HepG2 (cell line): Measurements from ENCODE around the gene GALR3. TPM values are rescaled to one million over a fixed set of nuclear protein-coding genes. Genes with fewer than 3 reads are reported as not detected.
A peak's percentile ranks its signal among the peaks of the same experiment; 100 is the strongest.

Experiments
- HNF1A ChIP-seq, 2 experiments: sonication (generic) in 1 of 2; formaldehyde crosslinking in 1 of 2; IDR thresholded peaks; 2 replicates each; pipeline versions ENCODE4 v1.4.0 to v1.6.1; 2016 to 2020; ENCODE audit warnings: borderline replicate concordance in 1 of 2, low read depth in 1 of 2, mild to moderate bottlenecking in 1 of 2, missing genetic modification reagents in 1 of 2
- HNF1B ChIP-seq: sonication (generic); formaldehyde crosslinking; IDR thresholded peaks from 2 replicates; pipeline ENCODE4 v1.5.1; 2020; ENCODE audit warnings: mild to moderate bottlenecking, moderate library complexity, missing genetic modification reagents
- HNF4G ChIP-seq, 2 experiments: sonication (generic) in 1 of 2; formaldehyde crosslinking in 1 of 2; IDR thresholded peaks; 2 replicates each; pipeline versions ENCODE4 v1.4.0 to v1.6.1; 2011 to 2020; ENCODE audit warnings: borderline replicate concordance in 2 of 2, low read depth in 2 of 2, mild to moderate bottlenecking in 2 of 2, low read length in 1 of 2, missing genetic modification reagents in 1 of 2, moderate library complexity in 1 of 2
- MXI1 ChIP-seq: IDR thresholded peaks from 3 replicates; pipeline ENCODE4 v1.6.1; 2012; ENCODE audit warnings: low read depth, low read length, inconsistent platforms, borderline replicate concordance
- PHF5A ChIP-seq: IDR thresholded peaks from one replicate; pipeline ENCODE4 v1.6.1; 2018; ENCODE audit warnings: low read depth, missing genetic modification reagents; ENCODE audit not compliant: unreplicated experiment
- POLR2A ChIP-seq, 2 experiments: IDR thresholded peaks; 2 replicates each; pipeline ENCODE4 v1.6.1; 2011; ENCODE audit warnings: low read depth in 2 of 2, low read length in 2 of 2, mild to moderate bottlenecking in 1 of 2, moderate library complexity in 1 of 2; ENCODE audit not compliant: insufficient read depth in 1 of 2
- SAP130 ChIP-seq: IDR thresholded peaks from 2 replicates; pipeline ENCODE4 v1.6.1; 2016; ENCODE audit warnings: low read depth
- SNAPC4 ChIP-seq: sonication (generic); formaldehyde crosslinking; IDR thresholded peaks from 2 replicates; pipeline ENCODE4 v1.4.0; 2020; ENCODE audit warnings: mild to moderate bottlenecking, missing genetic modification reagents
- TBP ChIP-seq: sonication (generic); formaldehyde crosslinking; IDR thresholded peaks from 2 replicates; pipeline ENCODE4 v1.5.0; 2020; ENCODE audit warnings: missing genetic modification reagents
- TBX2 ChIP-seq: sonication (generic); formaldehyde crosslinking; IDR thresholded peaks from 2 replicates; pipeline ENCODE4 v1.5.0; 2020; ENCODE audit warnings: missing genetic modification reagents, mild to moderate bottlenecking, borderline replicate concordance
- THYN1 ChIP-seq: sonication (generic); formaldehyde crosslinking; IDR thresholded peaks from 2 replicates; pipeline ENCODE4 v1.8.1; 2023; ENCODE audit warnings: low read depth, mild to moderate bottlenecking, moderate library complexity, missing genetic modification reagents, borderline replicate concordance
- ZBTB3 ChIP-seq: sonication (generic); formaldehyde crosslinking; IDR thresholded peaks from 2 replicates; pipeline ENCODE4 v1.4.0; 2020; ENCODE audit warnings: low read depth, mild to moderate bottlenecking, moderate library complexity, missing genetic modification reagents, borderline replicate concordance
- ZNF550 ChIP-seq: sonication (generic); formaldehyde crosslinking; IDR thresholded peaks from 2 replicates; pipeline ENCODE4 v1.4.0; 2020; ENCODE audit warnings: mild to moderate bottlenecking, missing genetic modification reagents, borderline replicate concordance
- ZNF572 ChIP-seq: sonication (generic); formaldehyde crosslinking; IDR thresholded peaks from 2 replicates; pipeline ENCODE4 v1.5.1; 2020; ENCODE audit warnings: mild to moderate bottlenecking, missing genetic modification reagents
- ZNF644 ChIP-seq: IDR thresholded peaks from 2 replicates; pipeline ENCODE4 v1.6.1; 2016; ENCODE audit warnings: low read depth
- ZSCAN29 ChIP-seq: sonication (generic); formaldehyde crosslinking; conservative IDR thresholded peaks from 2 replicates; pipeline ENCODE4 v1.4.0; 2020; ENCODE audit warnings: mild to moderate bottlenecking, missing genetic modification reagents
- polyA plus RNA-seq, 8 experiments: library from polyadenylated mRNA; depleted of rRNA in 3 of 8; stranded (reverse) in 7 of 8; unstranded in 1 of 8; fragments of >200 nt; fragmentation: Illumina TruSeq in 4 of 8; extraction: Trizol in 4 of 8; gene quantifications; 2 replicates each; pipeline versions ENCODE4 v1.2.1 to v1.2.3, GENCODE V29; 2011 to 2016; ENCODE audit warnings: low read depth in 4 of 8, missing spikeins in 1 of 8, mixed read lengths in 1 of 8; ENCODE audit not compliant: insufficient read depth in 1 of 8
- total RNA-seq, 5 experiments: library from RNA; depleted of rRNA; stranded (reverse); fragments of >200 nt; fragmentation: Illumina TruSeq; extraction: Trizol; gene quantifications; 2 replicates each; pipeline ENCODE4 v1.2.3, GENCODE V29; 2016; ENCODE audit warnings: low read depth in 1 of 5

GALR3 gene
- total and polyA plus RNA-seq, 2 of the 13 experiments (the other 11 are each of a cell fraction or from before 2014, with no cell fraction given), result 0.13 TPM; not detected in 1

- TF ChIP-seq HNF1A (IDR thresholded peaks at IDR 0.05; ENCODE audit: low read depth), result no peak
- peak; percentile 56; the same call in 1 of the 2 replicates for TF ChIP-seq HNF1A (CRISPR knock-in tag; IDR thresholded peaks at IDR 0.05; ENCODE audit: borderline replicate concordance)
- 0 out of 2 replicates have a peak, but pooled peaks have one; percentile 26 for TF ChIP-seq HNF4G (IDR thresholded peaks at IDR 0.05; ENCODE audit: borderline replicate concordance, low read depth, low read length)
- TF ChIP-seq HNF4G (CRISPR knock-in tag; IDR thresholded peaks at IDR 0.05; ENCODE audit: borderline replicate concordance, low read depth), result no peak
- TF ChIP-seq HNF1B (CRISPR knock-in tag), result no peak
- TF ChIP-seq POLR2A (IDR thresholded peaks at IDR 0.05; ENCODE audit: insufficient read depth in 1 of 2, low read depth in 2 of 2, low read length in 2 of 2), result no peak
- no peak for TF ChIP-seq PHF5A (CRISPR knock-in tag)
- no peak for TF ChIP-seq THYN1 (CRISPR knock-in tag)
- TF ChIP-seq ZNF572 (CRISPR knock-in tag), result no peak
- no peak for TF ChIP-seq TBX2
- no peak for TF ChIP-seq MXI1
- TF ChIP-seq TBP (CRISPR knock-in tag), result no peak
- peak; percentile 58 for TF ChIP-seq SAP130 (CRISPR knock-in tag)
- no peak for TF ChIP-seq ZNF644
- TF ChIP-seq SNAPC4 (CRISPR knock-in tag), result no peak
- peak; percentile 63; the same call in 1 of the 2 replicates for TF ChIP-seq ZBTB3 (CRISPR knock-in tag)
- TF ChIP-seq ZNF550 (CRISPR knock-in tag), result no peak
- 0 out of 2 replicates have a peak, but pooled peaks have one; percentile 35 for TF ChIP-seq ZSCAN29 (CRISPR knock-in tag)
Measured at GRCh38 chr22:37842015-37842793, 19.0 kb downstream of the GALR3 start (continued).
